NB4 (cell line): ENCODE measurements around the gene USP44.

Source experiments
- DNase-seq: peaks from one replicate; pipeline ENCODE4 v3.0.0; 2010; ENCODE audit warnings: low read depth
- H3K4me3 ChIP-seq: one replicate; pipeline ENCODE4 v1.5.1; 2011; ENCODE audit warnings: mild to moderate bottlenecking, low read depth, low read length, moderate library complexity
- CTCF ChIP-seq: IDR thresholded peaks from one replicate; pipeline ENCODE4 v1.5.1; 2012; ENCODE audit warnings: low read depth, low read length
- MAX ChIP-seq: IDR thresholded peaks from 2 replicates; pipeline ENCODE4 v1.6.1; 2011; ENCODE audit warnings: low read depth, low read length
- MYC ChIP-seq: IDR thresholded peaks from 2 replicates; pipeline ENCODE4 v1.6.1; 2011; ENCODE audit warnings: low read depth, low read length
- POLR2A ChIP-seq: IDR thresholded peaks from 2 replicates; pipeline ENCODE4 v1.6.1; 2011; ENCODE audit warnings: mild to moderate bottlenecking; ENCODE audit not compliant: insufficient read length; ENCODE audit errors: extremely low read depth

The USP44 gene

GRCh38 chr12:95473231-95473883 is 77.9 kb downstream of the USP44 start:
- no peak for TF ChIP-seq POLR2A
- 0 out of 2 replicates have a peak, but pooled peaks have one; percentile 37 for TF ChIP-seq MYC
- TF ChIP-seq CTCF, result no peak
- peak; percentile 22; the same call in 1 of the 2 replicates for TF ChIP-seq MAX
- peak overlapping the region; percentile 79 for H3K4me3 ChIP-seq
- peak; percentile 64 for DNase-seq

GRCh38 chr12:95470300-95470699 is 81.0 kb downstream of the USP44 start:
- no peak for DNase-seq
- H3K4me3 ChIP-seq, result no peak overlapping the region
- TF ChIP-seq POLR2A, result no peak
- TF ChIP-seq MAX, result no peak
- TF ChIP-seq CTCF, result no peak
- TF ChIP-seq MYC, result no peak
